Activated CD8-positive, alpha-beta memory T cell treated with anti-CD3 and anti-CD28 coated beads for 1 hour (primary cell): ENCODE results near the gene DNAJC19.

Source experiments
- DNase-seq, 2 donors: peaks; one replicate each; pipeline ENCODE4 v3.0.0-alpha.2; 2020; ENCODE audit warnings: low read depth in 1 of 2; ENCODE audit errors: extremely low read depth in 1 of 2

The DNAJC19 gene

GRCh38 chr3:180961552-180961951, 28.0 kb downstream of the DNAJC19 start:
- DNase-seq, result no peak

GRCh38 chr3:180961087-180961486, 28.4 kb downstream of the DNAJC19 start:
- DNase-seq, result no peak

GRCh38 chr3:180959691-180960090, 29.8 kb downstream of the DNAJC19 start:
- no peak for DNase-seq

DNA sequence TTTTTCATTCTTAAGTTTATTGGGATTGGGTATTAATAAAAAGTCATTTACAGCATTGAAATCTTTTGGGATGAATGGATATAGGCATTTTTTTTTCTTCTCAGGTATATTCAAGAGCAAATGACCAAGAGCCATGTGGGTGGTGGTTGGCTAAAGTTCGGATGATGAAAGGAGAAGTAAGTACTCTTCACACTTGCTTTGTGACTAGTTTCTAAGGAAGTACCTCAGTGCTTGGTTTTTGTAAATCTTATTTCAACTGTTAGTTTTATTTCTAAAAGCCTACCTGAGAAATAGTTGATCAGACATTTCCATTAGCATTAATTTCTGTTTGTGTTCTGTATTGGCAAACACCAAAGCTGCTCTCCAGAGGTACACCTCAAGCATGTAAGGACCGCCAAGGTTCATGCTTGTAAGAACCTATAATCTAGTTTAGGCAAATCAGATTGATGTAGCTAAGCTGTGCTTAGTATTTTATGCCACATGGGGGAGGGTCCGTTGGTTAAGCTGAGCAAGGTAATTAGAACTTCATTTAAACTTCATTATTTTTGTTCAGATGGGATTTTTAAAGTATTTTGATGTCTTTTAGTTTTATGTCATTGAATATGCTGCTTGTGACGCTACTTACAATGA, 41.7 kb downstream of the DNAJC19 start:
- DNase-seq, result no peak

DNA sequence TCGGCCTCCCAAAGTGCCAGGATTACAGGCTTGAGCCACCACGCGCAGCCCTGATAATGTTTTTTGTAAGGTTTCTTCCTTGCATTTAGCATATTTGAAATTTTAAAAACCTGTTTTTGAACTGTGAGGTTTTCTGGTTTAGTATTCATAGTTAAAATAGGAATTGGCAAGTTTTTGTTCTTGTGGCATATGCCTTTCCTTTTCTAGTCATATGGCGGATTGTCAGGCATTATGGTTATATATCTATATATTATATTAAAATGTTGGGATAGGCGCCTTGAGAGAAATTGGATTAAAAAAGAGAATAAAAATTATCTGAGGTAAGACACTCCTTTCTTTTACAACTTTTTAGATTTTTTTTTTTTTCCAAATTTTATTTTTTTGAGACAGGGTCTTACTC, 48.7 kb downstream of the DNAJC19 start:
- DNase-seq, result no peak

GRCh38 chr3:180934638-180935037, 54.9 kb downstream of the DNAJC19 start:
- no peak for DNase-seq
